Measurements from ENCODE around the gene CDC42BPB.

CDC42BPB gene

DNA sequence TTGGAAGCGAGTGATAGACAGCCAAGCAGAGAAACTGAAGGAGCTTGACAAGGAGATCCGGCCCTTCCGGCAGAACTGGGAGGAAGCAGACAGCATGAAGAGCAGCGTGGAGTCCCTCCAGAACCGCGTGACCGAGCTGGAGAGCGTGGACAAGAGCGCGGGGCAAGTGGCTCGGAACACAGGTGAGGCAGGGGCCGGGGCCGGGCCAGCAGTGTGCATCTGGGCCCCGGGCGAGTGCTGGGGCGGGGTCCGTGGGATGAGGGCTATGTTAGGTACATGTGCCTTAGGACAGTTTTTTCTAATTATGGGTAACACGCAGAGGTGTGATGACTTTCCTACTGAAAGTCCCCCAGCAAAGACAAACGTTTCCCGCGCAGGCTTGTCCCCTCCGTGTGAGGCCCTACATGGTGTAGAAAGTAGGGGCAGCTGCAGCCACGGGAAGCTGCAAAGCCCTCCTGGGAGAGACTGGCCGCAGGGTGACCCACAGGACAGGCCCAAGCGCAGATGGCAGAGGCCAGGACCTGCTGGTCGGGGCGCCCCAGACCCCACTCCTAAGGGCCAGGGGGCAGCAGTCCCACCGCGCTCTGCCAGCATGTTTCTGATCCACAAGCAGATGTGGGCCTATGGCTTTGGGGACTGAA is 154.0 kb downstream of the CDC42BPB start:
- H3K36me3 ChIP-seq (ENCODE audit: insufficient read depth, insufficient read length, low read length): peaks cover 50% of the 10 kb centered on the region
- H3K9me3 ChIP-seq (ENCODE audit: insufficient read depth, low read length): peaks cover 14% of the 10 kb centered on the region; the same call in 1 of the 2 replicates
- H3K27me3 ChIP-seq (ENCODE audit: insufficient read depth, insufficient read length): no peaks in the 10 kb centered on the region
- TF ChIP-seq YY1 (IDR thresholded peaks at IDR 0.05; ENCODE audit: insufficient read depth, insufficient read length) (no peak), ZNF274 (IDR thresholded peaks at IDR 0.05; ENCODE audit: low read depth, low read length) (no peak), SUZ12 (IDR thresholded peaks at IDR 0.05; ENCODE audit: extremely low read depth, insufficient read depth, insufficient read length) (no peak)
- peaks cover 2% of the 10 kb centered on the region for H3K4me1 ChIP-seq (ENCODE audit: insufficient read depth, insufficient read length)
- H3K9ac ChIP-seq (ENCODE audit: insufficient read length, low read depth): no peak overlapping the region
- H3K4me3 ChIP-seq (ENCODE audit: insufficient read length, low read depth): no peak overlapping the region
- no peak for DNase-seq (ENCODE audit: low read depth, low spot score)

DNA sequence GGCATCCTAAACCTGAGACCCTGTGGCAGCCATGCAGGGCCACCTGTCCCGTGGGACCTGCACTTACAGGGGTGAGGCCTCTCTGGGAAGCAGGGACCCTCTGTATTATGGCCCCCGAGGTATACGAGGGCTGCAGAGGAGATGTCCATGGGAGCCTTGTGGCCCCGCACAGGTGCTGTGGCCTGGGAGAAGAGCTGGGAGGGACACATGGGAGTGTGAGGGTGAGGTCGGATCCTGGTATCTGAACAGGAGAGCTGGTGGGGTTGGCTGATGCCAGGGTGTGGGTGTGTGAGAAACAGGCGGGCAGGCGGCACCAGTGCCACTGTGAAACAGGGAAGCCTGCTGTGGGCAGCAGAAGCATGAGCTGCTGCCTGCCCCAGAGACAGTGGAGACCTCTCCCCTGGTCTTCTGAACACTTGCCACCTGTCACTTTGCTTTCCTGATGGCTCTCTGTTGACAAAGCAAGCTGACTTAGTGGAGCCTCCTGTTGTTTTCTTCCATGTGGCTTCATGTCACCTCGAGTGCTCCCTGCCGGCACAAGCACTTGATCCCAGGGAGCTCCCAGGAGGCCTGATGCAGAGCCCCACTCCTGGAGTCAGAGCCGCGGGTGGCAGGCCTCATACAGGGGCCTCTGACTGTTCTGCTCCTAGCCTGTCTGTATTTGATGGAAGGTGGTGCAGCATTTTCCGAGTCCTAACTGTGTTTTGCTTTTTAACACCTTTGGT is 154.7 kb downstream of the CDC42BPB start:
- Histone ChIP-seq H3K27me3 (ENCODE audit: insufficient read depth, insufficient read length) (no peaks in the 10 kb centered on the region), H3K36me3 (ENCODE audit: insufficient read depth, insufficient read length, low read length) (peaks cover 53% of the 10 kb centered on the region), H3K9me3 (ENCODE audit: insufficient read depth, low read length) (peaks cover 13% of the 10 kb centered on the region; the same call in 1 of the 2 replicates), H3K4me1 (ENCODE audit: insufficient read depth, insufficient read length) (peaks cover 2% of the 10 kb centered on the region), H3K4me3 (ENCODE audit: insufficient read length, low read depth) (no peak overlapping the region), H3K9ac (ENCODE audit: insufficient read length, low read depth) (no peak overlapping the region)
- TF ChIP-seq SUZ12 (IDR thresholded peaks at IDR 0.05; ENCODE audit: extremely low read depth, insufficient read depth, insufficient read length) (no peak), ZNF274 (IDR thresholded peaks at IDR 0.05; ENCODE audit: low read depth, low read length) (no peak), YY1 (IDR thresholded peaks at IDR 0.05; ENCODE audit: insufficient read depth, insufficient read length) (no peak)
- DNase-seq (ENCODE audit: low read depth, low spot score): no peak

DNA sequence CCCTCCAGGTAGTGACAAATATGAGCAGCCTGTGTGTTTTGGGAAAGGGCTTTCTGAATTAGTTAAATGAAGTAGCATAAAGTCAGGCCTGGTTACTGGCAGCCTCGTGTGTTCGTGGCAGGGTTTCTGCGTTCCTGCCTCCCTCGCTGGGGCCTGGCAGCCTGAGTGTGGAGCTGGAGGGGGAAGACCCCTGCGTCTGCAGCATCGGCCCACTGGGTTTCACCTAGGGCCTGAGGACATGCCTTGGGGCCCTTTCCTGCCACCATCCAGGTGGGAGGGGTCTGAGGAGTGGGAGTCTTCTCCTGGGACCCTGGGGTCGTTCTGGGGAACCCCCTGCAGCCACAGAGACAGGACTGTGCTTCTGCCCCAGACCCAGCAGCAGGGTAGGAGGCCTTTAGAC is 155.3 kb downstream of the CDC42BPB start:
- TF ChIP-seq ZNF274 (IDR thresholded peaks at IDR 0.05; ENCODE audit: low read depth, low read length) (no peak), YY1 (IDR thresholded peaks at IDR 0.05; ENCODE audit: insufficient read depth, insufficient read length) (no peak), SUZ12 (IDR thresholded peaks at IDR 0.05; ENCODE audit: extremely low read depth, insufficient read depth, insufficient read length) (no peak)
- Histone ChIP-seq H3K9me3 (ENCODE audit: insufficient read depth, low read length) (peaks cover 7% of the 10 kb centered on the region; the same call in 1 of the 2 replicates), H3K9ac (ENCODE audit: insufficient read length, low read depth) (no peak overlapping the region), H3K4me1 (ENCODE audit: insufficient read depth, insufficient read length) (peaks cover 2% of the 10 kb centered on the region), H3K27me3 (ENCODE audit: insufficient read depth, insufficient read length) (no peaks in the 10 kb centered on the region), H3K36me3 (ENCODE audit: insufficient read depth, insufficient read length, low read length) (peaks cover 53% of the 10 kb centered on the region), H3K4me3 (ENCODE audit: insufficient read length, low read depth) (no peak overlapping the region)
- no peak for DNase-seq (ENCODE audit: low read depth, low spot score)

DNA sequence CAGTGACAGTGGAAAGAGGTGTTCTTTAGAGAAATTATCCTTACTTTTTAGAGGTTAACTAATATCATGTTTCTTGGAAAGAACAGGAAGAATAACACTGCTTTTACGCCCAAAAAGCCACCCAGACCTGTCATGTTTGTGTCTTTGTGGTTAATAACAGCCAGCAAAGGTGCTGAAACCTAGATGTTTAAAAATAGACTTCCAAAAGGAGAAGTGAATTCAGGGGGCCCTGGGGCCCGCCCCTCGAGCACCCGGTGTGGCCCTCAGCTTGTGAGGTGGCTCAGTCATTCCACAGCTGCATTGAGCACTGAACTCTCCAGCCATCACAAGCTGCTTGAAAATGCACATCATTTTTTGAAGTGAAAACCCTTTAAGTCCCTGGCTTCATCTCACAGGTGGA is 155.7 kb downstream of the CDC42BPB start:
- no peak overlapping the region for H3K9ac ChIP-seq (ENCODE audit: insufficient read length, low read depth)
- H3K4me3 ChIP-seq (ENCODE audit: insufficient read length, low read depth): no peak overlapping the region
- peaks cover 2% of the 10 kb centered on the region for H3K4me1 ChIP-seq (ENCODE audit: insufficient read depth, insufficient read length)
- peaks cover 49% of the 10 kb centered on the region for H3K36me3 ChIP-seq (ENCODE audit: insufficient read depth, insufficient read length, low read length)
- H3K9me3 ChIP-seq (ENCODE audit: insufficient read depth, low read length): peaks cover 2% of the 10 kb centered on the region; the same call in 1 of the 2 replicates
- TF ChIP-seq YY1 (IDR thresholded peaks at IDR 0.05; ENCODE audit: insufficient read depth, insufficient read length) (no peak), SUZ12 (IDR thresholded peaks at IDR 0.05; ENCODE audit: extremely low read depth, insufficient read depth, insufficient read length) (no peak), ZNF274 (IDR thresholded peaks at IDR 0.05; ENCODE audit: low read depth, low read length) (no peak)
- no peak for DNase-seq (ENCODE audit: low read depth, low spot score)
- no peaks in the 10 kb centered on the region for H3K27me3 ChIP-seq (ENCODE audit: insufficient read depth, insufficient read length)

DNA sequence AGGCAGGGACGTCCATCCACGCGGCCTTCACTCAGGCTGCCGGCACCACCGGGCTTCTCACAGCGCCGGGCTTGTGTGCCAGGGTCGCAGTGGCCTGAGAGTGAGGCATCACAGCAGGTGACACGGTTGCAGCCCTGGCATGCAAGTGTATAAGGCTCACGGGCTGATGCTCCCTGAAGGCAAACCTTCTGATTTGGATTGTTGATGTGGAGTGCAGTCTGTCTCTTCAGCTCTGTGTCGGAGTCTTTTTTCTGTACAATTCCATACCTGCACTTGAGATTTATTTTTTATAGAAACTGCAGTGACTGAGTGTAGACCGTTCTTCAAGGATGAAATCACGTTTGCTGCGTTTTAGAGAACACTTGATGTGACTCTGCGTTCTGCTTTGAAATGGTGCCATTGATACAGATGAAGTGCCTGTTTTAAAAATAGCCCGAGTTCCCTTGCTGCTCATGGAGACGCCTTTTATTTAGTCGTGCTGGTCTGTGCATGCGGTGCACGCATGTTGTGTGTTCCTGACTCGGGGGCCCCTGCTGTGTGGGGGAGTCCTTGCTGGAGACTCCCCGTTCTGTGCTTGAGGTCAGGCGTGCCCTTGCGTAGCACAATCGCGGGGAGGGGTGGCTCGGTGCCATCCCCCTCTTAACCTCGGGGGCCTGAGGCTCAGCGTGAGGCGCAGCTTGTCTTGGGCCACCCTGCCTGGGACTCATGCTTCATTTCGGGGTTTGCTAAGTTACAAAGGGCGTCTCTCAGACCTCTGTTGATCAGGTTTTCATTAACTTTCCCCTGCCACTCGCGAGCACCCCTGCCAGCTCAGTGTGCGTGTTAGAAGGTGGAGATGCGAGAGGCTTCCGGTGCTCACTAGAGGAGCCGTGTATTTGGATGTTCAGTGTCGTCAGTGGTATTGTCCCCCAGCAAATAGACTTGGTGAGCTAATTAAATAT is 156.4 kb downstream of the CDC42BPB start:
- TF ChIP-seq ZNF274 (IDR thresholded peaks at IDR 0.05; ENCODE audit: low read depth, low read length) (no peak), YY1 (IDR thresholded peaks at IDR 0.05; ENCODE audit: insufficient read depth, insufficient read length) (no peak), SUZ12 (IDR thresholded peaks at IDR 0.05; ENCODE audit: extremely low read depth, insufficient read depth, insufficient read length) (no peak)
- DNase-seq (ENCODE audit: low read depth, low spot score): no peak
- H3K9me3 ChIP-seq (ENCODE audit: insufficient read depth, low read length): no peaks in the 10 kb centered on the region; the same call in 1 of the 2 replicates
- no peak overlapping the region for H3K4me3 ChIP-seq (ENCODE audit: insufficient read length, low read depth)
- no peak overlapping the region for H3K9ac ChIP-seq (ENCODE audit: insufficient read length, low read depth)
- H3K36me3 ChIP-seq (ENCODE audit: insufficient read depth, insufficient read length, low read length): peaks cover 46% of the 10 kb centered on the region
- H3K27me3 ChIP-seq (ENCODE audit: insufficient read depth, insufficient read length): no peaks in the 10 kb centered on the region
- peaks cover 2% of the 10 kb centered on the region for H3K4me1 ChIP-seq (ENCODE audit: insufficient read depth, insufficient read length)

DNA sequence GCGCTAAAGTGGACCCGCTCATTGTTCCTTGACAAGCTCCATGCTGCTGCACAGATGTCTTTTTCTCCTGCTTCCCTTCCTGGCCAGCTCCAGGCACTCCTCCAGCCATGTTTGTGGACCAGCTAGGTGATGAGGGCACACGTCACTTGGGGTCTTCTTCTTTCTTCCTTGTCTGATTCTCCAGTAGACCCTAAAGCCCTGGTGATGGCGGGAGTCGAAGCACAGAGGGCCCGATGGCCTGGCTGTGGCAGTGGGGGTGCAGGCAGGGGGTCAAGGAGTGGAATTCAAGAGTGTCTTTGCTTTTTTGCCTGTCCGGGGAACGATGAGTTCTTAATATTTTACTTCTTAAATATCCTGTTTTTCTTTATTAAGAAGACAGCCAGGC is 157.8 kb downstream of the CDC42BPB start:
- no peaks in the 10 kb centered on the region for H3K27me3 ChIP-seq (ENCODE audit: insufficient read depth, insufficient read length)
- H3K4me1 ChIP-seq (ENCODE audit: insufficient read depth, insufficient read length): peaks cover 2% of the 10 kb centered on the region
- no peak overlapping the region for H3K9ac ChIP-seq (ENCODE audit: insufficient read length, low read depth)
- no peak for DNase-seq (ENCODE audit: low read depth, low spot score)
- no peak for TF ChIP-seq ZNF274 (IDR thresholded peaks at IDR 0.05; ENCODE audit: low read depth, low read length)
- TF ChIP-seq YY1 (IDR thresholded peaks at IDR 0.05; ENCODE audit: insufficient read depth, insufficient read length): no peak
- no peak for TF ChIP-seq SUZ12 (IDR thresholded peaks at IDR 0.05; ENCODE audit: extremely low read depth, insufficient read depth, insufficient read length)
- peaks cover 49% of the 10 kb centered on the region for H3K36me3 ChIP-seq (ENCODE audit: insufficient read depth, insufficient read length, low read length)
- H3K4me3 ChIP-seq (ENCODE audit: insufficient read length, low read depth): no peak overlapping the region
- no peaks in the 10 kb centered on the region for H3K9me3 ChIP-seq (ENCODE audit: insufficient read depth, low read length)

Measured in NT2/D1 (cell line).